Osteoblast (primary cell): ENCODE results near the gene BCL11A. TPM values are rescaled to one million over a fixed set of nuclear protein-coding genes. Genes with fewer than 3 reads are reported as not detected.

Source experiments
- DNase-seq: peaks from one replicate; pipeline ENCODE4 v3.0.0; 2011; ENCODE audit warnings: low spot score, mixed read lengths; ENCODE audit not compliant: insufficient read length; ENCODE audit errors: missing footprints
- H2AFZ ChIP-seq: 2 replicates; pipeline ENCODE4 v1.6.0; 2011; ENCODE audit warnings: mild to moderate bottlenecking, low read length
- H3K27ac ChIP-seq: 2 replicates; pipeline ENCODE4 v1.5.1; 2011; ENCODE audit warnings: mild to moderate bottlenecking, low read depth, low read length, moderate library complexity
- H3K27me3 ChIP-seq: 2 replicates; pipeline ENCODE4 v1.6.0; 2012; ENCODE audit warnings: mild to moderate bottlenecking, control low read depth, inconsistent platforms, low read length, moderate library complexity; ENCODE audit not compliant: insufficient read depth
- H3K36me3 ChIP-seq: 2 replicates; pipeline ENCODE4 v1.5.1; 2011; ENCODE audit warnings: mild to moderate bottlenecking, low read length, control low read depth, moderate library complexity; ENCODE audit not compliant: insufficient read depth
- H3K4me1 ChIP-seq: 2 replicates; pipeline ENCODE4 v1.5.1; 2011; ENCODE audit warnings: mild to moderate bottlenecking, low read length, control low read depth, moderate library complexity; ENCODE audit not compliant: insufficient read depth
- H3K4me2 ChIP-seq: 2 replicates; pipeline ENCODE4 v1.6.0; 2011; ENCODE audit warnings: mild to moderate bottlenecking, low read length; ENCODE audit not compliant: insufficient read depth
- H3K4me3 ChIP-seq: fragments of 200-600 bp; sonication (generic); 3 replicates; pipeline ENCODE4 v1.5.1; 2012; ENCODE audit warnings: mild to moderate bottlenecking, low read length, inconsistent platforms; ENCODE audit not compliant: insufficient read depth
- H3K79me2 ChIP-seq: 2 replicates; pipeline ENCODE4 v1.6.0; 2012; ENCODE audit warnings: mild to moderate bottlenecking, low read length, control low read depth, inconsistent platforms; ENCODE audit not compliant: insufficient read depth
- H3K9me3 ChIP-seq: 2 replicates; pipeline ENCODE4 v1.5.1; 2011; ENCODE audit warnings: low read depth, low read length, control low read depth
- H4K20me1 ChIP-seq: 2 replicates; pipeline ENCODE4 v1.6.0; 2012; ENCODE audit warnings: mild to moderate bottlenecking, low read length, control low read depth; ENCODE audit not compliant: insufficient read depth
- total RNA-seq: library from RNA; depleted of rRNA; stranded (reverse); fragments of >200 nt; gene quantifications from 2 replicates; pipeline ENCODE4 v1.2.3, GENCODE V29; 2012
- TF ChIP-seq, protein P1 (sequence below): IDR thresholded peaks from 2 replicates; pipeline ENCODE4 v1.5.1; 2011; ENCODE audit warnings: mild to moderate bottlenecking, low read depth, low read length, moderate library complexity; ENCODE audit errors: extremely low read depth

Gene BCL11A
- total RNA-seq, 1 donor, result 1.4 TPM

DNA sequence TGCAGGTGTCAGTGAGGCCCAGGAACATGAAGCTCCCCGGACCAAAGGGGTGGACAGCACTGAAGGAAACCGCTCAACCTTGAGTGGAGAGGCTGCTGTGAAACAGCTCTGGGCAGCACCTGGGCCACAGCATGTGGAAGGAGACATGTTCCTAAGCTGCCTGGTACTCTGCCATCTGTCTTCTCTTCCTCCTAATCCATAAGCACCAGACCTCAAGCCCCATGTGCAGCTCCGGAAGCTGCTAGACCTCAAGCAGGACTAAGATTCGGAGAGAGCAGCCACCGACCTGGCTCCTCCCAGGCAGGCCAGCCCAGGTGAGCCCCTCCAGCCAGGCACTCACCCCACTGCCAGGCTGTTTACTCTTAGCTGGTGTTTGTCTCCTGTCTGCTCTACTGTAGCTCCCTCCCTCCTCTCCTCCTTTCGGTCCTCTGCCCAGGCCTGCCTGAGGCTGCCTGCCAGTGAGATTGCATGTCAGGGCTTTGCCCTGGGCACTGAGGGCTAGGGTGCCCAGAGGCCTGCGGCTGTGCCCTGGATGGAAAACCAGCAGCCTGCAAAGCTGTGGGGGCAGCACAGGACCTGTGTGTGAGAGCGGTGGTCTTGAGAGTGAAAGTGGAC, 53.7 kb downstream of the BCL11A start:
- no peaks in the 10 kb centered on the region for H4K20me1 ChIP-seq
- TF ChIP-seq, protein P1, sequence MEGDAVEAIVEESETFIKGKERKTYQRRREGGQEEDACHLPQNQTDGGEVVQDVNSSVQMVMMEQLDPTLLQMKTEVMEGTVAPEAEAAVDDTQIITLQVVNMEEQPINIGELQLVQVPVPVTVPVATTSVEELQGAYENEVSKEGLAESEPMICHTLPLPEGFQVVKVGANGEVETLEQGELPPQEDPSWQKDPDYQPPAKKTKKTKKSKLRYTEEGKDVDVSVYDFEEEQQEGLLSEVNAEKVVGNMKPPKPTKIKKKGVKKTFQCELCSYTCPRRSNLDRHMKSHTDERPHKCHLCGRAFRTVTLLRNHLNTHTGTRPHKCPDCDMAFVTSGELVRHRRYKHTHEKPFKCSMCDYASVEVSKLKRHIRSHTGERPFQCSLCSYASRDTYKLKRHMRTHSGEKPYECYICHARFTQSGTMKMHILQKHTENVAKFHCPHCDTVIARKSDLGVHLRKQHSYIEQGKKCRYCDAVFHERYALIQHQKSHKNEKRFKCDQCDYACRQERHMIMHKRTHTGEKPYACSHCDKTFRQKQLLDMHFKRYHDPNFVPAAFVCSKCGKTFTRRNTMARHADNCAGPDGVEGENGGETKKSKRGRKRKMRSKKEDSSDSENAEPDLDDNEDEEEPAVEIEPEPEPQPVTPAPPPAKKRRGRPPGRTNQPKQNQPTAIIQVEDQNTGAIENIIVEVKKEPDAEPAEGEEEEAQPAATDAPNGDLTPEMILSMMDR, result no peak
- no peak overlapping the region for H2AFZ ChIP-seq
- H3K4me1 ChIP-seq, result no peaks in the 10 kb centered on the region
- H3K79me2 ChIP-seq, result no peaks in the 10 kb centered on the region
- DNase-seq, result no peak
- H3K36me3 ChIP-seq, result no peaks in the 10 kb centered on the region
- H3K4me3 ChIP-seq, result no peak overlapping the region
- no peak overlapping the region for H3K4me2 ChIP-seq
- no peaks in the 10 kb centered on the region for H3K27me3 ChIP-seq
- H3K27ac ChIP-seq, result no peak overlapping the region
- H3K9me3 ChIP-seq, result no peaks in the 10 kb centered on the region

DNA sequence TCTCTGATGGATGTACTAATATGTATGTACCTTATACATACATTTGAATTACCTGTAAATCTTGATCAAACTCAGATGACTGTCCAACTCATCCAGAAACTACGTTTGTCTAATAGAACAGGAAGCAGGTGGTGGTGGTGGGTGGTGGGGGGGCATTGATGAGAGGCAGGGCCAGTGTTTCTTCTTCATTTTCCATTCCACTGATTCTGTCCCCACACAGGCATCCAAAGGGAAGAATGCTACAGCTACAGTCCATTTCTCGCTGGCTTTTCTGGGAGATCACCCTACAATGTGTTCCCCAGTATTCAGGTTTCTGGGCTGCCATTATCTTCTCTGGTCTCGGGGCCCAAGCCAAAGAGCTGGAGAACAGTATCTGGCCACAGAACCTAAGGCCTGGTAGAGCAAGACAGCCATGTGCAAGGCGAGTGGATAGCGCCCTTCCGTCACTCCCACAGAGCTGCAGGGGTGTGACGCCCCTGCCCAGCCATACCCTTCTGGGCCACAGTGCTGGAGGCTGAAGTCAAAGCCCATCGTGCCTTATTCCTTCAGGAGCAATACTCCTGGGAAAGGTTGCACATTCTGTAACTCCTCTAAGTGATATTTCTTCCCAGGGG, 54.5 kb downstream of the BCL11A start:
- no peaks in the 10 kb centered on the region for H3K36me3 ChIP-seq
- H2AFZ ChIP-seq, result no peak overlapping the region
- no peak for DNase-seq
- H3K4me3 ChIP-seq, result no peak overlapping the region
- H3K27me3 ChIP-seq, result no peaks in the 10 kb centered on the region
- no peak overlapping the region for H3K4me2 ChIP-seq
- no peaks in the 10 kb centered on the region for H3K9me3 ChIP-seq
- no peaks in the 10 kb centered on the region for H4K20me1 ChIP-seq
- TF ChIP-seq, protein P1, result no peak
- no peaks in the 10 kb centered on the region for H3K79me2 ChIP-seq
- H3K27ac ChIP-seq, result no peak overlapping the region
- no peaks in the 10 kb centered on the region for H3K4me1 ChIP-seq

DNA sequence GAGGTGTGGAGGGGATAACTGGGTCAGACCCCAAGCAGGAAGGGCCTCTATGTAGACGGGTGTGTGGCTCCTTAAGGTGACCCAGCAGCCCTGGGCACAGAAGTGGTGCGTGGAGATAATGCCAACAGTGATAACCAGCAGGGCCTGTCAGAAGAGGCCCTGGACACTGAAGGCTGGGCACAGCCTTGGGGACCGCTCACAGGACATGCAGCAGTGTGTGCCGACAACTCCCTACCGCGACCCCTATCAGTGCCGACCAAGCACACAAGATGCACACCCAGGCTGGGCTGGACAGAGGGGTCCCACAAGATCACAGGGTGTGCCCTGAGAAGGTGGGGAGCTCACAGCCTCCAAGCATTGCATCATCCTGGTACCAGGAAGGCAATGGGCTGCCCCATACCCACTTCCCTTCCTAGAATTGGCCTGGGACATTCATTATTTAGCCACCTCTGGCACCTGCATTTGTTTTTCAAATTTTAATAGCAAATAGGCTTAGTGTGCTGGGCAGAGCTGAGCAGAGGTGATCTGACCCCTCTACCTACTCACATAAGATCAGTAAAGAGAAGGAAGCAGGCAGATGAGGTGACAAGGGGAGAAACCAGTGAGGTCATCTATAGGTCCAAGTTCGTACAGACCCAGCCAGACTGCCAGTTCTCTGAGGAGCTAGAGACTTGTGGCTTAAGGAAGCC, 55.2 kb downstream of the BCL11A start:
- Histone ChIP-seq H3K36me3 (no peaks in the 10 kb centered on the region), H3K27me3 (no peaks in the 10 kb centered on the region), H3K4me2 (no peak overlapping the region), H2AFZ (no peak overlapping the region), H4K20me1 (no peaks in the 10 kb centered on the region), H3K4me1 (no peaks in the 10 kb centered on the region), H3K4me3 (no peak overlapping the region), H3K27ac (no peak overlapping the region), H3K79me2 (no peaks in the 10 kb centered on the region), H3K9me3 (no peaks in the 10 kb centered on the region)
- no peak for DNase-seq
- TF ChIP-seq, protein P1, result no peak

DNA sequence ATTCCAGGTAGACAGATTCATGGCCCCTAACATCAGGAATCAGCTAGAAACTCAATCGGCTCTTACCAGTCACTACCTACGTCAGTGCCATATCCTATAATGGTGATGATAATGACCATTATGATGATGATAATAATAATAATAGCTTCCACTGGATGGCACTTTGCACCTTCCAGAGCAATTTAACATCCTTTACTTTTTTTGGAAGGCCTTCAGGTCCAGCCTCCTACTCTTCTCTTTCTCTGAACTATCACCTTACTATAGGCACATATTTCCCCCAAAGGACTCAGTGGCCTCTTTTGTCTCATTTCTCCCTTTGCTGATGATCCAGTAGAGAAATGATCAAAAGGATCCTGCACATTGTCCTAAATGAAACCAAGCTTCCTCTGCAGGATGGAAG, 56.0 kb downstream of the BCL11A start:
- Histone ChIP-seq H3K79me2 (no peaks in the 10 kb centered on the region), H2AFZ (no peak overlapping the region), H4K20me1 (no peaks in the 10 kb centered on the region), H3K9me3 (no peaks in the 10 kb centered on the region), H3K4me1 (no peaks in the 10 kb centered on the region), H3K36me3 (no peaks in the 10 kb centered on the region), H3K27me3 (no peaks in the 10 kb centered on the region), H3K4me3 (no peak overlapping the region), H3K4me2 (no peak overlapping the region), H3K27ac (no peak overlapping the region)
- TF ChIP-seq, protein P1, result no peak
- no peak for DNase-seq
